HG03039 (cell line): ENCODE results near the gene GABRG3.

Experiments used
- ATAC-seq: cut with Tn5 transposase; IDR thresholded peaks from one replicate; pipeline ENCODE4 v1.9.1; 2021; ENCODE audit warnings: mild to moderate bottlenecking, moderate library complexity; ENCODE audit not compliant: unreplicated experiment

Gene GABRG3

GRCh38 chr15:27396996-27397395, 426.0 kb downstream of the GABRG3 start:
- no peak for ATAC-seq

GRCh38 chr15:27398631-27399161, 427.7 kb downstream of the GABRG3 start:
- ATAC-seq, result no peak

GRCh38 chr15:27399241-27399640, 428.3 kb downstream of the GABRG3 start:
- no peak for ATAC-seq

GRCh38 chr15:27401471-27401870, 430.5 kb downstream of the GABRG3 start:
- ATAC-seq, result no peak

GRCh38 chr15:27408428-27408827, 437.4 kb downstream of the GABRG3 start:
- ATAC-seq, result no peak

- ATAC-seq, result no peak
Measured at GRCh38 chr15:27410996-27411605, 440.1 kb downstream of the GABRG3 start.

GRCh38 chr15:27412415-27412814, 441.4 kb downstream of the GABRG3 start:
- ATAC-seq, result no peak

GRCh38 chr15:27414168-27414870, 443.3 kb downstream of the GABRG3 start:
- no peak for ATAC-seq

- no peak for ATAC-seq
Measured at GRCh38 chr15:27418726-27419125, 447.7 kb downstream of the GABRG3 start.

GRCh38 chr15:27422997-27423396, 452.0 kb downstream of the GABRG3 start:
- no peak for ATAC-seq

GRCh38 chr15:27426805-27427204, 455.8 kb downstream of the GABRG3 start:
- ATAC-seq, result no peak

- ATAC-seq, result no peak
Measured at GRCh38 chr15:27427276-27427675, 456.3 kb downstream of the GABRG3 start.

- ATAC-seq, result no peak
Measured at GRCh38 chr15:27428151-27428550, 457.2 kb downstream of the GABRG3 start.

GRCh38 chr15:27429577-27429976, 458.6 kb downstream of the GABRG3 start:
- no peak for ATAC-seq

- ATAC-seq, result no peak
Measured at GRCh38 chr15:27433604-27434003, 462.6 kb downstream of the GABRG3 start.

- ATAC-seq, result no peak
Measured at GRCh38 chr15:27438403-27439375, 467.7 kb downstream of the GABRG3 start.

- ATAC-seq, result no peak
Measured at GRCh38 chr15:27441120-27441519, 470.1 kb downstream of the GABRG3 start.

GRCh38 chr15:27448234-27448633, 477.3 kb downstream of the GABRG3 start:
- no peak for ATAC-seq

- ATAC-seq, result no peak
Measured at GRCh38 chr15:27448986-27449385, 478.0 kb downstream of the GABRG3 start.

GRCh38 chr15:27449941-27450340, 479.0 kb downstream of the GABRG3 start:
- ATAC-seq, result no peak
